ENCODE results near the gene INPP1.
"Not testable (repeated sequence)": the region's sequence is repeated elsewhere in the genome, so short reads cannot be mapped to it uniquely, and the experiment has no call there.

Gene INPP1, protein sequence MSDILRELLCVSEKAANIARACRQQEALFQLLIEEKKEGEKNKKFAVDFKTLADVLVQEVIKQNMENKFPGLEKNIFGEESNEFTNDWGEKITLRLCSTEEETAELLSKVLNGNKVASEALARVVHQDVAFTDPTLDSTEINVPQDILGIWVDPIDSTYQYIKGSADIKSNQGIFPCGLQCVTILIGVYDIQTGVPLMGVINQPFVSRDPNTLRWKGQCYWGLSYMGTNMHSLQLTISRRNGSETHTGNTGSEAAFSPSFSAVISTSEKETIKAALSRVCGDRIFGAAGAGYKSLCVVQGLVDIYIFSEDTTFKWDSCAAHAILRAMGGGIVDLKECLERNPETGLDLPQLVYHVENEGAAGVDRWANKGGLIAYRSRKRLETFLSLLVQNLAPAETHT

DNA sequence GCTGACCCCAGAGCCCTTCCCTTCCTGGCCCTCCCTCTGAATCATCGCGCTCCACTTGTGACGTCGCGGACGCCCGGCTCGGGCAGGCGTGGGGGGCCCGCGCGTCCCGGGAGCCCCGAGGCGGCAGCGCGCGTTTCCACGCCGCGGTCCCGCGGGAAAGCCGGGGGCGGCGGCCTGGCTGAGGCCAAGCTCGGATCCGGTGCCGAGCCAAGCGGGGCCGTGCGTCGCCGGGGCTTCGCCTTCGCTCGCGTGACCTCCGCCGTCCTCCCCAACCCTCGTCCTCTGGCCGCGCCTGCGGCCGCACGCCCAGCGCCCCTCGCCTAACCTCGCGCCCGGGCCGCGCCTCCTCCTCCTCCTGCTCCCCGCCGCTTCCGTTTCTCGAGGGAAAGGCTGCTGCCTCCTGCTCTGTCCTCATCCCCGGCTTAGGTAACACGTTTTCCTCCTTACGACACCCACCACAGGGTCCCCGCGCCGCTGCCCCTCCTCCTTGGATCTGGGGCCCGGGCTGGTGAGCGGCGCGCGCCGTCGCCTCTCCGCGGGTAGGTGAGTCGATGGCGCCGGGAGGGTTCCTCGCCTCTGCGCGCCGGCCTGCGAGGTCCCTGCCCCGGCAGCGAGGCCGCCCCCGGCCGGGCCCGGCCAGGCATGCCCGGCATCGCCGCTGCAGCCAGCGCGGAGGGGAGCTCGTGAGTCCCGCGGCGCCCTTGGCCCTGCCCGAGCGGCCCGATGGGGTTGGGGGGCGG, at the start of gene INPP1:
INPP1 (plus strand) TSS at position 54 of the 740 bp plus-strand sequence. CDS start 16,514 bp downstream, outside the sequence.
- DNase-seq (ENCODE audit: low read depth): no peak

DNA sequence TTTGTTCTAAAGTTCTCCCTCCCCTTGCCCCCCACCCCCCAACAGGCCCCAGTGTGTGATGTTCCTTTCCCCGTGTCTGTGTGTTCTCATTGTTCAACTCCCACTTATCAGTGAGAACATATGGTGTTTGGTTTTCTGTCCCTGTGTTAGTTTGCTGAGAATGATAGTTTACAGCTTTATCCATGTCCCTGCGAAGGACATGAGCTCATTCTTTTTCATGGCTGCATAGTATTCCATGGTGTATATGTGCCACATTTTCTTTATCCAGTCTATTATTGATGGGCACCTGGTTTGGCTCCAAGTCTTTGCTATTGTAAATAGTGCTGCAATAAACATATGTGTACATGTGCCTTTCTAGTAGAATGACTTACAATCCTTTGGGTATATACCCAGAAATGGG, 45.5 kb upstream of the INPP1 start:
- DNase-seq (ENCODE audit: low read depth): not testable (repeated sequence)

DNA sequence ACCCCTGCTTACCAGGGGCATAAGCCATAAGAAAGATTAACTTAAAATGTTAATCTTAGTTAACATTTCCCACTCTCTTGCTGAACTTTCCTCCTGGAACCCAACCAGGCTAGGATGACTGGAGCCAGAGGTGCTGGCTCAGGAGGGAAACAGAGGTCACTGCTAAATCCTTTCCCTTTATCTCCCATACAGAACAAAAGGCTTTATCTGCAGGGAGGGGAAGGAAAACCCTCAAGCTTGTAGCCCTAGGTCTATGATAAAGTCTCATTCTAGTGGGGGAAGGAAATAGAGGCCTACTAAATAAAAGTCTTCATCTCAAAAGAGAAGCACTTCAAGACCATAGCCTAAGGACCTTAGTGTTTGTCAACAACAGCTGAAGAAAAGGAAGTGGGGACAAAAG, 42.4 kb upstream of the INPP1 start:
- DNase-seq (ENCODE audit: low read depth): no peak

GRCh38 chr2:190302052-190302451, 41.3 kb upstream of the INPP1 start:
- DNase-seq (ENCODE audit: low read depth): no peak

GRCh38 chr2:190303647-190304046, 39.7 kb upstream of the INPP1 start:
- DNase-seq (ENCODE audit: low read depth): no peak

DNA sequence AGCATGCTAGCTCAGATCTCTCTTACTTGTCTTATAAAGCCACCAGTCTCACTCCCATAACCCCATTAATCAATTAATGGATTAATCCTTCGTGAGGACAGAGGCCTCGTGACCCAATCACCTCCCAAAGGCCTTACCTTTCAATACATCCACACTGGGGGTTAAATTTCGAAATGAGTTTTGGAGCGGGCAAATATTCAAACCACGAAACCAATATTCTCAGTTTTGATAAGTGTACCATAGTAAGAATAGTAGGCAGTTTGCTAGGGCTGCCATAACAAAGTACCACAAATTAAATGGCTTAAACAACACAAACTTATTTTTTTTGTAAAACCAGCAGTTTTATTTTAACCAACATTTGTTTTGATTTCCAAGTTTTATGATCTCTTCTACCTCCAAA, 39.0 kb upstream of the INPP1 start:
- no peak for DNase-seq (ENCODE audit: low read depth)

DNA sequence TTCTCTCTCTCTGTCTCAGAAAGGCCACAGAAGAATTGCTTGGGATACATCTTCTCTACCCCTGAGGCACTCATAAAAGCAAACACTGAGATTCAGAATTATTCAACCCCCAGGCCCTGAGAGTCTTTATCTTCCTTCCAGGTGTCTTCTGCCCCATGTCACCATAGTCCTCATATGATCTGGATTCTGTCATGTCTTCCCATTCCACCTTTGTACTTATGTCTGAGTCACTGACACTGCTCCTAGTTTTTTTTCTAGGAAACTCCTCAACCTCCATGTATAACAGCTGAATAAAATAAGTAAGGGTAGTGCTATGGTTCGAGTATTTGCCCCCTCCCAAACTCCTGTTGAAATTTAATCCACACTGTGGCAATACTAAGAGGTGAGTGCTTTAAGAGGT, 35.4 kb upstream of the INPP1 start:
- no peak for DNase-seq (ENCODE audit: low read depth)

DNA sequence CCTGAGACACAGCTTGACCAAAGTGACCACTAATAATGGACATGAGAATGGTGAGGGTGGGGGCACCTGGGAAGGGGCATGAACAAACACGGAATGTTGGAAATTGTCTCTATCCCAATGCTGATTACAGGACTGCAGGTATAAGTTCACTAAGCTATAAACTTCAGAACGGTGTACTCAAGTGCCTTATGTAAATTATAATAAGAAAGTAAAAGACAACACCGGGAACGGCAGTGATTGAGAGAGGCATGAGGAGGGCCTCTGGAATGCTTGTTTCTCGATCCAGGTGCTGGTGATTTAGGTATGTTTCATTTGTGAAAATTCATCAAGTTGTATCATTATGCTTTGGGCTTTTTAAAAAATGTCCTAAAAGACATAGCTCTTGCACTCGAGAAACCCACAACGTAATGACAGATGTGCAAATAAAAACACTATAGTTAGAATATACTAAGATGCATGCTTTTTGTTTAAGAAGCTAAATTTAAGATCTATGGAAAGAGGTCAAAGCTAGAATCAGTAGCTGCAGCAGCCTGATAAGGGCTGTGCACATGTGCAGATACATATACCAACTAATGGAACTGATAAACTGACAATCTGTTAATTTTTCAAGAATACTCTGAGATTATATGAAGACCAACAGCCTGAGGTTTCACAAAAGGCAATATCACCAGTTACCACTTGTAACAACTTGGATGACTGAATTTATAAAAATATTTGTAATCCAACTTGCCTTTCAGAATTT, 31.3 kb upstream of the INPP1 start:
- DNase-seq (ENCODE audit: low read depth): no peak

DNA sequence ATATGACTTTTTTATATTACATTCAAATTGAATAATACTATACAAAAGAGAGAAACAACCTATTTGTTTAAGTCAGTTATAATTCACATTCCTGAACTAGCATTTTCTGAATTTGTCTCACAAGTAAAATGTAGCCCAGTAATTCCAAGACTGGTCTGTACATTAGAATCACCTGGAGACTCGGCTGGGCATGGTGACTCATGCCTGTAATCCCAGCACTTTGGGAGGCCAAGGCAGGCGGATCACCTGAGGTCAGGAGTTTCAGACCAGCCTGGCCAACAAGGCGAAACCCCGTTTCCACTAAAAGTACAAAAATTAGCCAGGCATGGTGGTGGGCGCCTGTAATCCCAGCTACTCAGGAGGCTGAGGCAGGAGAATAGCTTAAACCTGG, 30.8 kb upstream of the INPP1 start:
- DNase-seq (ENCODE audit: low read depth): not testable (repeated sequence)

DNA sequence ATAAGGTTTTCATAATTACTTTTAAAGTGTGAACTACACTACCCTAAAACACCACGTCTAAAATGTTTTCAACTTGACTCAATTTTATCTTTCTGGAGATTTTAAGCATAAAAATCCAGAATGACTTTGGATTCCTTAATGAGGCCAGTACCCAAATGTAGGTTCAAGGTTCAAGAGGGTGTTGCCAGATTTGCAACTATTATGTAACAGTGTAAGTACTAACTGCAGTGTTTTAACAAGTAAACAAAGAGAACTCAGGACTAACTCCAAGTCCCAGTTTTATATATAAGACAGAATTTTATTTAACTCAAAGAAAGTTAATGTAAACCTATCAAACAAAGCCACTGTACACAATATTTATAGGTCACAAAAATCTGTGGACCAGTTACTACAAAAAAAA, 29.5 kb upstream of the INPP1 start:
- DNase-seq (ENCODE audit: low read depth): no peak

- no peak for DNase-seq (ENCODE audit: low read depth)
Measured at GRCh38 chr2:190315273-190315672, 28.1 kb upstream of the INPP1 start.

DNA sequence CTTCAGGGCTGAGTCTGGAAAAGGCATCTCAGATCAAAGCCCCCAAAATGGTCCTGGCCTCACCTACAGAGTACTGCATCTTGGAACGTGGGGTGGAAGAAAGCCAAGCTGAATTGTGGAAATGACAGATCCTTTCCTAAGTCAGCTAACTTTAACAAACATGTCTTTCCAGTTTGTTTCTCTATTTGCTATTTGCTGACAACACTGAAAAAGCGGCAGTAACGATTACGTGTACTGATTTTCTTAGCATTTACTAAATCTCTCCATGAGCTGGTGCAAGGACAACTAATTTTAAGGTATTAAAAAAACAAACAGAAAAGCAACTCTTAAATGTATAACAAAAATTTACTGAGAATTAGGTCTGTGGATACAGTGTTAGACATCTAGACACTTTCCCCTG, 24.9 kb upstream of the INPP1 start:
- DNase-seq (ENCODE audit: low read depth): no peak

- no peak for DNase-seq (ENCODE audit: low read depth)
Measured at GRCh38 chr2:190318931-190319554, 24.3 kb upstream of the INPP1 start.

- DNase-seq (ENCODE audit: low read depth): peak; percentile 90
Measured at GRCh38 chr2:190319555-190320498, 23.6 kb upstream of the INPP1 start, which contains the start of gene HIBCH. Gene HIBCH (minus strand): TSS chr2:190319826. CDS start chr2:190319750, 76 bp downstream.

- no peak for DNase-seq (ENCODE audit: low read depth)
Measured at GRCh38 chr2:190320696-190321095, 22.7 kb upstream of the INPP1 start.

GRCh38 chr2:190323406-190323805, 20.0 kb upstream of the INPP1 start:
- no peak for DNase-seq (ENCODE audit: low read depth)

DNA sequence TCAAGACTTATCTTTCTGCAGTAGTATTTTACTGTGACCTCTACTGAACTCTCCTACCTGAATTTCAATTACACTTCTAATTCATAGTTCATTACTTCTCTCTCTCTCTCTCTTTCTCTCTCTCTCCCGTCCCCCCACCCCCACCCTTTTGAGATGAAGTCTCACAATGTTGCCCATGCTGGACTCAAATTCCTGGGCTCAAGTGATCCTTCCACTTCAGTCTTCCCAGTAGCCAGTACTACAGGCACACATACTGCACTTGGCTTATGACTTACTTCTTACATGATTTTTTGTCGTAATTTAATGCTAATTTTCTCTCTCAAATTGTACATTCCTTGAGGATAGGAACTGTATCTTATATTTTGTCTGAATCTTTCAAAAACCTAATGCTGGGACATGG, 17.8 kb upstream of the INPP1 start:
- DNase-seq (ENCODE audit: low read depth): no peak

- no peak for DNase-seq (ENCODE audit: low read depth)
Measured at GRCh38 chr2:190327867-190328572, 15.4 kb upstream of the INPP1 start.

GRCh38 chr2:190328573-190329147, 14.7 kb upstream of the INPP1 start:
- no peak for DNase-seq (ENCODE audit: low read depth)

- no peak for DNase-seq (ENCODE audit: low read depth)
Measured at GRCh38 chr2:190333395-190333794, 10.0 kb upstream of the INPP1 start.

Measured in CMK (cell line).